Choroid plexus epithelial cell (primary cell): ENCODE data around the gene FSD2.

Experiments used
- DNase-seq: peaks from one replicate; pipeline ENCODE4 v3.0.0-alpha.2; 2010; ENCODE audit warnings: low read depth
- H3K4me3 ChIP-seq: 2 replicates; pipeline ENCODE4 v1.5.1; 2011; ENCODE audit warnings: low read depth, mild to moderate bottlenecking, control low read depth, low read length, moderate library complexity
- TF ChIP-seq, protein P1 (sequence below): conservative IDR thresholded peaks from 2 replicates; pipeline ENCODE4 v1.5.1; 2011; ENCODE audit warnings: low read depth, mild to moderate bottlenecking, control low read depth, inconsistent platforms, low read length, moderate library complexity

Gene FSD2

DNA sequence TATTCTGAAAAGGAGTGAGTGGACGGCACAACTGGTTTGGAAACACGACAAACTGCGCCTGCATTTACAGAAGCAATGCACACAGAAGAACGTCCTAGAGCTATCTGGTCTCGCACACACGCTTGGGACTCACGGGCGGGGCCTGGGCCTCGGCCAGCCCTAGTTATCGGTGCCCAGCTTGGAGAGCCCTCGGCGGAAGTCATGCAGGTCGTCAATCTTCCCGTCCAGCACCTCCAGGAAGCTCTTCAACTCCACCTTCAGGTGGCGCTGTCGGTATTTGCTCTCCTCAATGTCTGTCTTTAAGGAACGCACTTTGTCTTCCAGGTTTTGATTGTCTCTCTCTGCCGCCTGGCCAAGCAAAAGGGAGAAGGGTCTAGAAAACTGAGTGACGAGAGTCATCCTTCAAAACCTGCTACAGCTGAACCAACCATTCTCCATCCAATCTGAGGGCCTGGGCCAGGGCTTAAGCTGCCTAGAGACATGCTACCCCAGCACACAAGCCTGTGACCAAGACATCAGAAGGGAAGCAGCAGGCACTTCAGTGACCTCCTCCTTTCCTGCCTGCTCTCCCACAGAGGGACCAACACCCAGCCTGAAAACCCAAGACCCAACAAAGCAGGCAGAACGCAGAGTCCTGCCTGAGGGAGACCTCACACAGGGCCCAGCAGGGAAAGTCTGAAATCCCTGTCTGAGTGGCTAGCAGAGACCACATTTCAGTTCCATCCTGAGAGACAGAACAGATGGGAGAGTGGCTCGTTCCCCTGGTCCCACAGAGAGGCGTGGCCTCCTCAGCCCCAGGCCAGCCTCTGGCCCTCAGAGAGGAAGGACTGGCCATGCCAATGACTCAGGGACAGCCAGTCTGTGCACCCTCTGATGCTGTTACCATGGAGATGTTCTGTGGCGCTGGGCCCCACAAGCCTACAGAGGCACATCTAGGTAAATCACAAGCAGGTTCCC, 44.0 kb upstream of the FSD2 start:
- TF ChIP-seq, protein P1, sequence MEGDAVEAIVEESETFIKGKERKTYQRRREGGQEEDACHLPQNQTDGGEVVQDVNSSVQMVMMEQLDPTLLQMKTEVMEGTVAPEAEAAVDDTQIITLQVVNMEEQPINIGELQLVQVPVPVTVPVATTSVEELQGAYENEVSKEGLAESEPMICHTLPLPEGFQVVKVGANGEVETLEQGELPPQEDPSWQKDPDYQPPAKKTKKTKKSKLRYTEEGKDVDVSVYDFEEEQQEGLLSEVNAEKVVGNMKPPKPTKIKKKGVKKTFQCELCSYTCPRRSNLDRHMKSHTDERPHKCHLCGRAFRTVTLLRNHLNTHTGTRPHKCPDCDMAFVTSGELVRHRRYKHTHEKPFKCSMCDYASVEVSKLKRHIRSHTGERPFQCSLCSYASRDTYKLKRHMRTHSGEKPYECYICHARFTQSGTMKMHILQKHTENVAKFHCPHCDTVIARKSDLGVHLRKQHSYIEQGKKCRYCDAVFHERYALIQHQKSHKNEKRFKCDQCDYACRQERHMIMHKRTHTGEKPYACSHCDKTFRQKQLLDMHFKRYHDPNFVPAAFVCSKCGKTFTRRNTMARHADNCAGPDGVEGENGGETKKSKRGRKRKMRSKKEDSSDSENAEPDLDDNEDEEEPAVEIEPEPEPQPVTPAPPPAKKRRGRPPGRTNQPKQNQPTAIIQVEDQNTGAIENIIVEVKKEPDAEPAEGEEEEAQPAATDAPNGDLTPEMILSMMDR = peak; percentile 90
- peak overlapping the region; percentile 41 for H3K4me3 ChIP-seq
- DNase-seq = peak; percentile 91

DNA sequence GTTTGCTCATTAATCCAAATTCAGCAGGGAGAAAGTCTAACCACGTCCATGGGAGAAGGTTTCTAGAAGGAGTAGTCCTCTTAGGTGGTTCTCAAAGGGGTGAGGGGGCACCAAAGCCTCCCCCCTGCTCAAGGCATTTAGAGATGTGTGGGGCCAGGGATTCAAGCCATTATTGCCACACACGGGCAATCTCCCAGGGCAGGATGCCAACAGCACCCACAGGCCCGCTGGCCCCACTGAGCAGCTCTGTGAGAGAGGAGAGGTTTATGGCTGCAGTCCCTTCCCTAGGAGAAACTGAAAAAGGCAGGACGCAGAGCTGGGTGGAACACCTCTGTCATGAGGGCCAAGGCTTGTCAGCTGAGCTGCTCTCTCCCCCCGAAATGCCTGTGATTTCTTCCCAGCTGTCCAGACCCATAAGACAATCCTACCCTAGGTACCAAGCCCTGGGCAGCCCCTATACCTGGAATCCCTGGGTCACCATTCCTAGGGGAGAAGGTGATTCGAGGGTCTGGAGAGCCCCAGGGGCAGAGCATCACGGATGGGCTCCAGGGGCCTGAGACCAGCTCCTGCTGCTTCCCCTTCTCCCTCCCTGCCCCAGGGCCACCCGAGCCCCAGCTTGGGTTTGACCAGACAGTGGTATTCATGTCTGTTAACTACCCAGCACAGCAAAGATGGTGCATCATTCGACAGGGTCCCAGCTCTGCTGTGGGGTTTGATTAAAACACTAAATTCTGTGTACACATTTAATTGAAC, 42.5 kb upstream of the FSD2 start:
- no peak for DNase-seq
- no peak overlapping the region for H3K4me3 ChIP-seq
- TF ChIP-seq, protein P1 = no peak

DNA sequence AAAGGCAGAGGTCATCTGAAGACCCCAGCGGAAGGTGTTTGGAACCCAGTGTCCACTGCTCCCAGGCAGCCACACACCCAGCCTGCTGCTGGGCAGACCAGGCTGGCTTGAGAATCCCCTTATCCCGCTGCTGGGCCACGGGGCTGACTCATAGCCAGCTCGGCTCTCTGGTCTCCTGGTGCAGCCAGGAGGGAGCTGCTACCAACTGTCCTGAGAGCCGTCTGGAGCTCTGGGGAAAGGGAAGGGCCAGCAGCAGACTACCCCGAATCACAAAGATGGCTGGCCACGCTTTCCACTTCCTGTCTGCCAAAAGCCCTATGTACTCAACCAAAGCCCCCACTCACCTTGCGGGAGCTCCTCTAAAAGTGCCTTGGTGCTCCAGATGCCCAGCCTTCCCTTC, 41.8 kb upstream of the FSD2 start:
- TF ChIP-seq, protein P1 = no peak
- DNase-seq = no peak
- H3K4me3 ChIP-seq = no peak overlapping the region

DNA sequence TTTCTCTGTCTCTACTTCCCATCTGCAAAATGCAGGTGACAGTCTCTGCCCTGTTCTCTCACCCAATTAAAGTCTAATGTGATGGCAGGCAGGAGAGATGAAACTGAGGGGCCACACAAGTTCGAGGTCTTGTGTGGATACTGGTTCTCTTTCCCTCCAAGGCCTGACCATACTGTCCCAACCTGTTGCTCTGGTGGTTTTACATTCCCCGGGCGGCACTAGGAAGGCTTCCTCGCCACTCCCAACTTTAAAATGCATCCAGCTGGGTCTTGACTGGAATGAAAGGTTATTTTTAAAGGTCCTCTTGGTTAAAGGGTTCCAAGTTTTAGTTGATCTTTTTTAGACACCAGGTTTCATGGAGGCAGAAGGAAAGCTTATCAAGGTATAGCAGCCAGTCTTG, 40.8 kb upstream of the FSD2 start:
- no peak for DNase-seq
- no peak overlapping the region for H3K4me3 ChIP-seq
- TF ChIP-seq, protein P1 = no peak

DNA sequence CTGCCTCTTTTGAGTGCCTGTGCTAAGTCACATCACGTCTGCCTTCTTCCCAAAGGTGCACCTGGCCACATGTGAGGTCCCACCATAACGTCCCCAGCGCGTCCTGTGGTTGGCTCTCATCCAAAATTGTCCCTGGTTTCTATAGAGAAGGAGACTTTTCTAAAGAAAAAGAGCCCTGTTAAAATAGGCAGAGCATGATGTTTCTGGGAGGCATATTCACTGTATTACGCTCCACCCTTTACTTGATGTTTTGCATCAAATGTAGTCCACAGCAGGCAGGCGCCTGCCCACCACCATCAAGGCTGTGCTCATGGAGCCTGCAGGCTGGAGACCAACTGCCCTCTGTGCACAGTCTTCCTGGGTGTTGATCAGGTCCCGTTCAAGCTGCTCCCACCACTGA, 39.8 kb upstream of the FSD2 start:
- TF ChIP-seq, protein P1 = no peak
- no peak for DNase-seq
- H3K4me3 ChIP-seq = no peak overlapping the region

DNA sequence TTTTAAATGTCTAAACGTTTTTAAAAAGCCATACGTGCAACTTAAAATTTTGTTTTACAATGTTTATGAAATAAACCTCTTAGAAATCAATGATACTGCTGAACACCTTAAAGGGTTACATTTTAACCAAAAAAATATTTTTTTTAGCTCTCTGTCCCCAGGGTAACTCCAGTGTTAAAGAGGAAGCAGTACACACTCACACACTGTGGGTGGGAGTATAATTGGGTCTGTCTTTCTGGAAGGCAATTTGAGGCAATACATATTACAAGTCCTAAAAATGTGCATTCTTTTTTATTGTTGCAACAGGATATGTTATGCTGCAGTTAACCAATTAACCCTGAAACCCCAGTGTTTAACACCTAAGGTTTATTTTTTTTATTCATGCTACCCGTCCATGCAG, 37.7 kb upstream of the FSD2 start:
- no peak for DNase-seq
- TF ChIP-seq, protein P1 = no peak
- no peak overlapping the region for H3K4me3 ChIP-seq
